ENCODE results near the gene JAK1.

DNA sequence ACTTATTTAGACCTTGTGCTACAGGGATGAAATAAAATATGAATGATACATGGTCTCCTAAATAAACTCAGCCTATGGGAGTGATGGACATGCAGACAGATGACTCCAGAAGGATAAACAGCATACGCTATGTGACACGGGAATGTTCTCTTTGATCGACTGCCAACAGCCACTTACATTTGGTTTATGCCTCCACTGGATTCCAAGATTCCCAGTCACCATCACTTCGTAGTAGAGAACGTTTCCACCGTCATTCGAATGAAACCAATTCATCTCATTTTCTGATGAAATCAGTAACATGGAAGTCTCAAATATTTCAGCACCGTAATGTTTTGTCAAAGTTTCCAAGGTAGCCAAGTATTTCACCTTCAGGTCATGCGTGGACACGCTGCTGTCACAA lies 99.7 kb downstream of the JAK1 start:
- TF ChIP-seq, protein P1, sequence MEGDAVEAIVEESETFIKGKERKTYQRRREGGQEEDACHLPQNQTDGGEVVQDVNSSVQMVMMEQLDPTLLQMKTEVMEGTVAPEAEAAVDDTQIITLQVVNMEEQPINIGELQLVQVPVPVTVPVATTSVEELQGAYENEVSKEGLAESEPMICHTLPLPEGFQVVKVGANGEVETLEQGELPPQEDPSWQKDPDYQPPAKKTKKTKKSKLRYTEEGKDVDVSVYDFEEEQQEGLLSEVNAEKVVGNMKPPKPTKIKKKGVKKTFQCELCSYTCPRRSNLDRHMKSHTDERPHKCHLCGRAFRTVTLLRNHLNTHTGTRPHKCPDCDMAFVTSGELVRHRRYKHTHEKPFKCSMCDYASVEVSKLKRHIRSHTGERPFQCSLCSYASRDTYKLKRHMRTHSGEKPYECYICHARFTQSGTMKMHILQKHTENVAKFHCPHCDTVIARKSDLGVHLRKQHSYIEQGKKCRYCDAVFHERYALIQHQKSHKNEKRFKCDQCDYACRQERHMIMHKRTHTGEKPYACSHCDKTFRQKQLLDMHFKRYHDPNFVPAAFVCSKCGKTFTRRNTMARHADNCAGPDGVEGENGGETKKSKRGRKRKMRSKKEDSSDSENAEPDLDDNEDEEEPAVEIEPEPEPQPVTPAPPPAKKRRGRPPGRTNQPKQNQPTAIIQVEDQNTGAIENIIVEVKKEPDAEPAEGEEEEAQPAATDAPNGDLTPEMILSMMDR (IDR thresholded peaks at IDR 0.05; ENCODE audit: low read depth, low read length): no peak
- TF ChIP-seq EZH2phosphoT487 (IDR thresholded peaks at IDR 0.05; ENCODE audit: low read depth): no peak

Data from OCI-LY3 (cell line).